ENCODE results near the gene MORC3.

MORC3 gene

DNA sequence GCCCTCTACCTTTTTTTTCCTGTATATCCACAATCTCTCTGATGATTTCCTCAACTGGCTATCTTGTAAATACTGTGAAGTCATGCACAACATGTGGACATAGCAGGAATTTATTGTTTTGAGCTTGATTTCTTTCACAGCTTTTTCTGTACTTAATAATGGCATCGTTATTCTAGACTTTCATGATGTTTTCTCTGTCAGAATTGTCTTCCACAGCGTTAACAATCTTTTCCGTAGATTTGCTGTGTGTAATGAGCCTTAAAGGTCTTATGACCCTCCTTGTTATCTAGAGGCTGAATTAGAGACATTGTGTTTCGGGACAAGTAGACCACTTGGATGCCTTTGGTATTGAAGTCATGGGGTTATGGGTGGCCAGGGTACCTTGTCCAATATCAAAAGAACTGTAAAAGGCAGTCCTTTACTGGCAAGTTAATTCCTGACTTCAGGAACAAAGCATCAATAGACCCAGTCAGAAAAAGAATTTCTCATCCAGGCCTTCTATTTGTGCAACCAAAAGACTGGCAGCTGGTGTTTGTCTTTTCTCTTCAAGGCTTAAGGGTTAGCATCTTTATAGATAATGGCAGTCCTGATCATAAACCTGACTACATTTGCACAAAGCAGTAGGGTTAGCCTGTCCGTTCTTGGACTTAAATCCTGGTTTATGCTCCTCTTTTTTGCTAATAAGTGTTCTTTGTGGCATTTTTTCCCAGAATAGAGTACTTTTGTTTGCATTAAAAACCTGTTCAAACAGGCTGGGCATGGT lies 35.1 kb downstream of the MORC3 start:
- H3K9me3 ChIP-seq = no peaks in the 10 kb centered on the region
- no peak for DNase-seq
- intact Hi-C loops (cut with DNase I; ENCODE audit: low total_unique reads) = no loop called here
- H3K4me1 ChIP-seq = peaks cover 0 to 3% (median 0%) of the 10 kb centered on the region in 4 donors
- H3K4me3 ChIP-seq = no peak overlapping the region
- no peak overlapping the region for H3K27ac ChIP-seq
- H3K36me3 ChIP-seq = peaks cover 43 to 75% (median 68%) of the 10 kb centered on the region in 3 donors
- no peaks in the 10 kb centered on the region for H3K27me3 ChIP-seq
- TF ChIP-seq, protein P1, sequence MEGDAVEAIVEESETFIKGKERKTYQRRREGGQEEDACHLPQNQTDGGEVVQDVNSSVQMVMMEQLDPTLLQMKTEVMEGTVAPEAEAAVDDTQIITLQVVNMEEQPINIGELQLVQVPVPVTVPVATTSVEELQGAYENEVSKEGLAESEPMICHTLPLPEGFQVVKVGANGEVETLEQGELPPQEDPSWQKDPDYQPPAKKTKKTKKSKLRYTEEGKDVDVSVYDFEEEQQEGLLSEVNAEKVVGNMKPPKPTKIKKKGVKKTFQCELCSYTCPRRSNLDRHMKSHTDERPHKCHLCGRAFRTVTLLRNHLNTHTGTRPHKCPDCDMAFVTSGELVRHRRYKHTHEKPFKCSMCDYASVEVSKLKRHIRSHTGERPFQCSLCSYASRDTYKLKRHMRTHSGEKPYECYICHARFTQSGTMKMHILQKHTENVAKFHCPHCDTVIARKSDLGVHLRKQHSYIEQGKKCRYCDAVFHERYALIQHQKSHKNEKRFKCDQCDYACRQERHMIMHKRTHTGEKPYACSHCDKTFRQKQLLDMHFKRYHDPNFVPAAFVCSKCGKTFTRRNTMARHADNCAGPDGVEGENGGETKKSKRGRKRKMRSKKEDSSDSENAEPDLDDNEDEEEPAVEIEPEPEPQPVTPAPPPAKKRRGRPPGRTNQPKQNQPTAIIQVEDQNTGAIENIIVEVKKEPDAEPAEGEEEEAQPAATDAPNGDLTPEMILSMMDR (IDR thresholded peaks at IDR 0.05) = no peak

DNA sequence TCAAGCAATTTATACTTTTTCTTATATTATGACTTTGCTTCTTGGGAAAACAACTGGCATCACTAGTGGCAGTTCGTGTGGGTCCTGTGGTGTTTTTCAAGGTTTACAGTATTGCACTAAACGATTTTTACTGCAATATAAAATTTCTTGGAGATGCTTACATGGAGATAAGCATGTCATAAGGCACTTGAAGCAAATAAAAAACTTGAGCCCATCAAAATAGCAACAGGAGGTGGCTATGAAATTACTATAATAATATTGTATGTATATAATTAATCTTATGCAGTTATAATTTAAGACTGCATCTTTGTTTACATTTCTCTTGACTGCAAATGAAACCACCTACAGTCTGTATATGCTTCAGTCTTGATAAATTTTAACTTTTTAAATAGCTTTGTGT lies 35.9 kb downstream of the MORC3 start:
- intact Hi-C loops (cut with DNase I; ENCODE audit: low total_unique reads) = no loop called here
- no peak for DNase-seq
- Histone ChIP-seq H3K27me3 (no peaks in the 10 kb centered on the region), H3K9me3 (no peaks in the 10 kb centered on the region), H3K4me1 (no peaks in the 10 kb centered on the region), H3K4me3 (no peak overlapping the region), H3K27ac (no peak overlapping the region), H3K36me3 (peaks cover 49 to 80% (median 73%) of the 10 kb centered on the region in 3 donors)
- TF ChIP-seq, protein P1 (IDR thresholded peaks at IDR 0.05) = no peak

DNA sequence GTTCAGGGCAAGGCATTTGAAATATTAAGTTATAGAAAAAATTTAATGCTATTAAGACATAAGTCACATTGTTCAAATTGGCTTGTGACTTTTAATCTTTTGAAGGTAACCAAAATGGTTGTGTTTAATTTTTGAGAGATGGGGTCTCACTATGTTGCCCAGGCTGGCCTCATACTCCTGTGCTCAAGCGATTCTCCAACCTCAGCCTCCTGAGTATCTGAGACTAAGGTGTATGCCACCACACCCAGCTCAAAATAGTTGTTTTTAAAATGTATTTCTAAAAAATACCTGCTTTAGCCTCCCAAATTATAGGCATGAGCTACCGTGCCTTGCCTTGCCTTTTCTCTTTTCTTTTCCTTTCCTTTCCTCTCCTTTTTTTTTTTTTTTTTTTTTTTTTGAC lies 39.2 kb downstream of the MORC3 start:
- Histone ChIP-seq H3K9me3 (no peaks in the 10 kb centered on the region), H3K4me1 (no peaks in the 10 kb centered on the region), H3K36me3 (peaks cover 77 to 92% (median 88%) of the 10 kb centered on the region in 3 donors), H3K27me3 (no peaks in the 10 kb centered on the region), H3K27ac (no peak overlapping the region), H3K4me3 (no peak overlapping the region)
- intact Hi-C loops (cut with DNase I; ENCODE audit: low total_unique reads) = no loop called here
- TF ChIP-seq, protein P1 (IDR thresholded peaks at IDR 0.05) = no peak
- DNase-seq = no peak

DNA sequence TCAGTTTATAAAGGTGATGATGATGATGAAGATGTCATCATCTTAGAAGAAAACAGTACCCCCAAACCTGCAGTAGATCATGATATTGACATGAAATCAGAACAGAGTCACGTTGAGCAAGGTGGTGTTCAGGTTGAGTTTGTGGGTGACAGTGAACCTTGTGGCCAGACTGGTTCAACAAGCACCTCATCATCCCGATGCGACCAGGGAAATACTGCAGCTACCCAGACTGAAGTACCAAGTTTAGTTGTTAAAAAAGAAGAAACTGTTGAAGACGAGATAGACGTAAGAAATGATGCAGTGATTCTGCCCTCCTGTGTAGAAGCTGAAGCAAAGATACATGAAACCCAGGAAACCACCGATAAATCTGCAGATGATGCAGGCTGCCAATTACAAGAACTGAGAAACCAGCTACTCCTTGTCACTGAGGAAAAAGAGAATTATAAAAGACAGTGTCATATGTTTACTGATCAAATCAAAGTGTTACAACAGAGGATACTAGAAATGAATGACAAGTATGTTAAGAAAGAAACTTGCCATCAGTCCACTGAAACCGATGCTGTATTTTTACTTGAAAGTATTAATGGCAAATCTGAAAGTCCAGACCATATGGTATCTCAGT lies 49.2 kb downstream of the MORC3 start:
- intact Hi-C loops (cut with DNase I; ENCODE audit: low total_unique reads) = no loop called here
- no peak overlapping the region for H3K27ac ChIP-seq
- TF ChIP-seq, protein P1 (IDR thresholded peaks at IDR 0.05) = no peak
- no peaks in the 10 kb centered on the region for H3K4me1 ChIP-seq
- DNase-seq = no peak
- H3K4me3 ChIP-seq = no peak overlapping the region
- H3K9me3 ChIP-seq = no peaks in the 10 kb centered on the region
- H3K27me3 ChIP-seq = no peaks in the 10 kb centered on the region
- peaks cover 89 to 98% (median 94%) of the 10 kb centered on the region in 3 donors for H3K36me3 ChIP-seq

DNA sequence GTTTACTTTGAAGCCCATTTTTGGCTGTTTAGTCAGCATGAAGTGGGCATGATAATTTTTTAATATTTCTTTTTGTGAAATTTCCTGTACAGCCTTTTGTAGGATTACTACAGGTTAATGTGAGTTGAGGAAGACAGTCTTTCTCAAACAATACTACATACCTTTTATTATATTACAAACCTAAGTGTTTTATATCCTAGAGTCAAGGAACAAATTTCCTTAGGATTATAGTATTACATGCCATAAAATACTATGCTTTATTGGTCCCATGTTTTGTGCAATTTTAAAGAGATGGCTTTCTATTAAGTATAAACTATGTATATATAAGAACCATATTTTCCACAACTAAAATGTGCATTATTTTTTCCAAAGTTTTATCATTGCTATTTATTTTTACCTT lies 56.0 kb downstream of the MORC3 start:
- Histone ChIP-seq H3K9me3 (no peaks in the 10 kb centered on the region), H3K27me3 (no peaks in the 10 kb centered on the region), H3K36me3 (peaks cover 39 to 66% (median 62%) of the 10 kb centered on the region in 3 donors), H3K4me3 (no peak overlapping the region), H3K4me1 (no peaks in the 10 kb centered on the region), H3K27ac (no peak overlapping the region)
- TF ChIP-seq, protein P1 (IDR thresholded peaks at IDR 0.05) = no peak
- intact Hi-C loops (cut with DNase I; ENCODE audit: low total_unique reads) = no loop called here
- DNase-seq = no peak
